GM10847 (cell line): Measurements from ENCODE around the gene SZT2.

Experiments
- POLR2A ChIP-seq: IDR thresholded peaks from 2 replicates; pipeline ENCODE4 v1.6.1; 2011; ENCODE audit not compliant: insufficient read length; ENCODE audit errors: extremely low read depth

Gene SZT2

DNA sequence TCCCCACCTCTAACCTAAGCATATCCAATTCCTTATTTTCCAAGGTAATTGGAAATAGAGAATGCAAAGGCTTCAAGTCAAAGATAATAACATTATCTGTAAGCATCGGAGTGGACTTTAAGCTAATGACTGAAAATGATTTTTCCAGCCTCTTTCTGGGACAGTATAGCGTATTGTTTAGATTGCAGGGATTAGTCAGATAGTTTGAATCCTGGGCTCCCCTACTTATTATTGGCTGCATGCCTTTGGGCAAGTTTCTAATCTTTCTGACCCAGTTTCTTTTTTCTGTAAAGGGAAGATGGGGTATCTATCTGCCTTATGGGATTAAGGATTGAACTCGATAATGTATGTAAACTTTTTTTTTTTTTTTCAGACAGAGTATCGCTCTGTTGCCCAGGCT lies 32.4 kb upstream of the SZT2 start:
- TF ChIP-seq POLR2A, result no peak

DNA sequence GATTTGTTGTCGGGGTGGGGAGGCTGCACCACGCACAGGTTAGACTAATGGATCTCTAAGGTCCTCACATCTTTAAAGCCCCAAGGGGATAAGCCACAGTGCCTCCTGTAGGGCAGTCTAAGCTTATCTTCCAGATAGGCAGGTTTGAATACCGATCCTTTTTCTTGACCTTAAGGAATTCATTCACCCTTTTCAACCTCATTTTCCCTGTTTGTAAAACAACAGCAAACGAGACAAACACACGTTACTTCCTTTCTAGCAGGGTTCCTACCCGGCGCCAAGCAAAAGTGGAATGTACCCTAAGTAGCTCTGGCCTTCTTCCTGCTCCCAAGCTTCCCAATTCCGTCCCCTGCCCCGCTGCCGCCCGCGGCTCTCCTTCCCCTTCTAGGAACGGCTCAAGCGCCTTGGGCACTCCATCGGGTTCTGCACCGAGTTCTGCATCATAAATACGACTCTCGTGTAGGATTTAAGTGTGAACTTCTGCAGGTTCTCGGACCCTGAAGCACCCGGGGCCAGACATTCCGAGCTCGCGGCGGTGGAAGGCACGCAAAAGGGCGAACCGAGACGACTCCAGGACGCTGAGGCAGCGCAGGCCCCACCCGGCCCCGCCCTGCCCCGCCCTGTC lies 31.5 kb upstream of the SZT2 start:
- peak; percentile 62 for TF ChIP-seq POLR2A

DNA sequence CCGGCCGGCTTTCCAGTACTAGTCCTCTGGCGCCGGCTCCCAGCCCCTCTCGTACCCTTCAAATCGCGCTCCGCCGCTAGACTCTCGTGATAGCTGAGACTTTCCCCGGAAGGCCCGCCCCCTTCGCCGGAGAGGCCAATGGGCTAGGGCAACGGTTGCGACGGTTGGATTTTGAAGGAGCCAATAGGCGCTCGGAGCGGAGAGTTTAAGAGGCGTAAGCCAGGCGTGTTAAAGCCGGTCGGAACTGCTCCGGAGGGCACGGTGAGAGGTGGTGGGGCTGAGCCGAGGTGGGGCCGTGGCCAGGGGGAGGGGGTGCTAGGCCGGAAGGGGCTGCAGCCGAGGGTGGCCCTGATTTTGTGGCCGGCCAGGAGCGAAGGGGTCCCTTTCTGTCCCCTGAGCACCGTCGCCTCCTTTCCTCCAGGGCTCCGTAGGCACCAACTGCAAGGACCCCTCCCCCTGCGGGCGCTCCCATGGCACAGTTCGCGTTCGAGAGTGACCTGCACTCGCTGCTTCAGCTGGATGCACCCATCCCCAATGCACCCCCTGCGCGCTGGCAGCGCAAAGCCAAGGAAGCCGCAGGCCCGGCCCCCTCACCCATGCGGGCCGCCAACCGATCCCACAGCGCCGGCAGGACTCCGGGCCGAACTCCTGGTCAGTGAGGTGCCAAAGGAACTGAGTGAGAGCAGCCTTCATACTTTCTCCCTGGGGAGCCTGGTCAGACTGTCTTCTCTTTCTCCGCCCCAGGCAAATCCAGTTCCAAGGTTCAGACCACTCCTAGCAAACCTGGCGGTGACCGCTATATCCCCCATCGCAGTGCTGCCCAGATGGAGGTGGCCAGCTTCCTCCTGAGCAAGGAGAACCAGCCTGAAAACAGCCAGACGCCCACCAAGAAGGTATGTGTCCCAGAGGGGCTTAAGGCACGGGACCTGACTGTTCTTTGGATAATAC lies 30.7 kb upstream of the SZT2 start, which contains the start of gene CDC20:
CDC20 (plus strand) TSS at position 236 of the 948 bp plus-strand sequence; CDS start at position 471, 235 bp downstream.
- peak; percentile 51 for TF ChIP-seq POLR2A

DNA sequence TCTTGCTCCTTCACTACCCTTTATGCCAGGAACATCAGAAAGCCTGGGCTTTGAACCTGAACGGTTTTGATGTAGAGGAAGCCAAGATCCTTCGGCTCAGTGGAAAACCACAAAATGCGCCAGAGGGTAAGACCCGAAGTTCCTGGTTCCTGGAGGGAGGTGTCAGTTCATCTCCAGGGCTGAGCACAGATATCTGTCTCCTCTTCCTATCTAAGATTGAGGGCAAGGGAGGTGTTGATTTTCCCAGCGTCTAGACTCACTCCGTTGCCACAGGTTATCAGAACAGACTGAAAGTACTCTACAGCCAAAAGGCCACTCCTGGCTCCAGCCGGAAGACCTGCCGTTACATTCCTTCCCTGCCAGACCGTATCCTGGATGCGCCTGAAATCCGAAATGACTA lies 30.0 kb upstream of the SZT2 start:
- TF ChIP-seq POLR2A, result no peak

DNA sequence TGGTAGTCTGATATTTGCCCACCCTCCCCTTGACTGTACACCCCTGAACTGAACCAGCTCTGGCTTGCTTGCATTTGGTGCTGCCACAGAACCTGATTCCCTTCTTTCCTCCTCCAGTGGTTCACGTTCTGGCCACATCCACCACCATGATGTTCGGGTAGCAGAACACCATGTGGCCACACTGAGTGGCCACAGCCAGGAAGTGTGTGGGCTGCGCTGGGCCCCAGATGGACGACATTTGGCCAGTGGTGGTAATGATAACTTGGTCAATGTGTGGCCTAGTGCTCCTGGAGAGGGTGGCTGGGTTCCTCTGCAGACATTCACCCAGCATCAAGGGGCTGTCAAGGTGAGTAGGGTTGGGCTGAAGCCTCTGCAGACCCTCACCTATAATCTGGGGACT lies 29.1 kb upstream of the SZT2 start:
- no peak for TF ChIP-seq POLR2A

DNA sequence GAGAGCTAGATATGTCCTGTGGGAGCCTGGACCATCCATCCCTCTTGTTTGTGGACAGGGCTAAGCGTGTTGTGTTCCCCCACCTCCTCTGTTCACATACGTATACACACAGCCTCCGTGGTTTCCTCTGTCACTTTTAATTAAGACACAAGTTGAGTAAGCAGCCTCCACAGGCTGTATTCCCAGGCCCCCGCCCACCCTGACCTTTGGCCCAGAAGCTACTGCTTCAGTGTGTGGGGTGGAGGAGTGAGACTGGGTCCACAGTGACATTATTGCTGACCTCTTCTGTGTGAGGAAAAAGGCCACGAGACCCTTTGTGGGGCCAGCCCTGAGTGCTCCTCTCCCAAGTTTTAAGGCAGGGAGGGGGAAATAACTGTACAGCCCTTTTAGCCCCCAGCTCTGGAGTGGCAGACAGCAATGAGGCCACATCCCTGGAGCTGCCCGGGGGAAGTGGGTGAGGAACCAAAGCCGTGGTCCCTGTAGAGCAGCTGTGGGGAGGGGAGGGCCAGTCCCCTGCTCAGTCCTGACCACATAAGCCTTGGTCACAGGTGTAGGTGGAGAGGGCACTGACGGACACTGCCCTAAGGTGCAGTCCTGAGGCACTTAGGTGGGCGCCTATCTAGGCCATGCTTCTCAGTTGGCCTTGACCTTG lies 26.3 kb upstream of the SZT2 start:
- no peak for TF ChIP-seq POLR2A

- no peak for TF ChIP-seq POLR2A
These were observed 25.7 kb upstream of the SZT2 start for GRCh38 chr1:43363935-43364525.

- no peak for TF ChIP-seq POLR2A
These were observed 24.0 kb upstream of the SZT2 start for GRCh38 chr1:43365678-43366077.

DNA sequence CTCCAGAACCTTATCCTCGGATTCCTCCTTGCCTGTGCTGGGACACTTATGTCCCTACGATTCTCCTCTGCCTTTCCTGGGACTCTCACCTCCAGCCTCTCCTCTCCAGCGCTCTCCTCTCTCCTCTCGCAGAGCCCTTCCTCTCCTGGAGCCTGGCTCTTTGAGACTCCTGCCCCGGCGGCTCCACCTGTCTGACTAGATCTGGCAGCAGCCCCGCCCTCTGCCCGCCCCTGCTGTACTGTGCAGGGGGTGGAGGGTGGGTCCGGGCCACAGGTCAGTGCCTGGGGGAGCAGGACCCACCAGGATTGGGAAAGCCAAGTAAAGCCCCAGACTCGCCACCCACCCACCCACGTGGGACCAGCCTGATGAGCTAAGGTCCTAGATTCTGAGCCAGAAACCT lies 23.5 kb upstream of the SZT2 start:
- TF ChIP-seq POLR2A, result no peak

- TF ChIP-seq POLR2A, result no peak
These were observed 23.1 kb upstream of the SZT2 start for GRCh38 chr1:43366601-43367025.

DNA sequence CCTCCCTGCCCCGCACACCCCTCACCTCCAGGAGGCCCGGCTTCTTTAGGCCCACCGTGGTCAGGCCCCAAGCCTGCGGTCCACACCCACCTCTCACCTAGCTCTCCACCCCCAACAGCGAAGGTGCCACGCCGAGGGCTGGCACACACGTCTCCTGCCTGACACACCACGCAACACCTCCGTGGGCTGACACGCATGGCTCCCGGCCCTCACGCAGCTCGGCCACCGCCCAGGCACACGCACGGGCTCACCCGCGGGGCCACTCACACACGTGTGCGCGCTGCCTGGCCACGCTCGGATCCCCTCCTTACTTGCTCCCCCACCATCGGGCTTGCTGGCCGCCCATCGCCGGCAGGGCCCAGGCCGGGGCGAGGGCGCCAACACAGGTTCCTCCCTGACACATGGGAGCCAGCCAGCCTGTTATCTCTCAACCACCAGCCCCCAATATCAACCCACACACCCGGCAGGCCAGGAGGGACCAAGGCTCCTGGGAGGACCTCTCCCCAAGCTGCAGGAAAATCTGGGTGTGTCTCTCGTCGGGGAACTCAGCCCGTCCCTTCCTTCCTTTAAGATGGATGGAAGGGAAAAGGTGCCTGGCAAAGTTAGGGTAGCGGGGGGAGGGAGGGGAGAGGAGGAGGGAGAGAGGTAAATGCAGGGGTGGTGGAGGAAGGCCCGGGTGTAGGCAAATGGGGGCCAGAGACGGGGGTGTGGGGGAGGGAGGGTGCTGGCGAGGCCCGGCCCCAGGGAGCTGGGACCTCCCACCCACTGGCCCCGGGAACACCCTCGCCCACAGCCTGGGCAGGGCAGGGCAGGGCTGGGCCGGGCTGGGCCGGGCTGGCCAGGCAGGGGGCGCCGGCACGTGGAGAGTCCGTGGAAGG lies 22.4 kb upstream of the SZT2 start:
- no peak for TF ChIP-seq POLR2A

DNA sequence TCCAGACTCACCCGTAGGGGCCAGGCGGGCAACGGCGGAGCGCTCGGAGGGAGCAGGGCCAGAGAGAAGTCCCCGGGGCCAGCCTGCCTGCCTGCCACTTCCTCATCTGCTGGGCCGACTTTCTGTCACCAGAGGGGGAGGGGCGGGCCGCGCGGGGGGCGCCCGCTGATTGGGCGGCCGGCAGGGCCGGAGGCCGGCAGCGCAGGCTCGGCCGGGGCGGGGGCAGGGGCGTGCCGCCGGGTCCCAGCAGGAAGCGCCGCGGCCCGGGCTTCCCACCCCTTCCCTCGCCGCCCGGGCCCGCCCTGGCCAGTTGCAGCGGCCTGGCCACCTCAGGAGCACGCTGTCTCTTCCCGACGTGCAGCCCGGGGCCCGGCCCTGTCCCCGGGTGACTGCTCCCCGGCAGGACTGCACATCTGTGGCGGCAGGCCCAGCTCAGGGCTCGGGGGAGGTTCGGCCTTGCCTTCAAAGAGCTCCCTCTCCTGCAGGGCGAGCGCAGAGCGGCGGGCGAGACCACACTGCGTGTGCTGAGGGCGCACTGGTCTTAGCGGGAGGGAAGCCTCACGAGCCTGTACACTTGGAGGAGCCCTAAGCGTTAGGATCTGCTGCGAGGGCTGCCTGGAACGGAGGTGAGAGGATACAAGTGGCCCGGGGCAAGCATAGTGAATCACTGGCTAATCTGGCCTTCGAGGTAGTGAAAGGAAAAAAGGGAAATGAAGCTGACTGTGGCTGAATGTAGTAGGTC lies 21.6 kb upstream of the SZT2 start, which contains the start of gene ELOVL1:
ELOVL1 (minus strand) TSS at position 108 of the 742 bp plus-strand sequence. CDS start 2,402 bp downstream, outside the sequence.
- TF ChIP-seq POLR2A, result peak; percentile 90

- no peak for TF ChIP-seq POLR2A
These were observed 21.1 kb upstream of the SZT2 start for GRCh38 chr1:43368646-43369020.

DNA sequence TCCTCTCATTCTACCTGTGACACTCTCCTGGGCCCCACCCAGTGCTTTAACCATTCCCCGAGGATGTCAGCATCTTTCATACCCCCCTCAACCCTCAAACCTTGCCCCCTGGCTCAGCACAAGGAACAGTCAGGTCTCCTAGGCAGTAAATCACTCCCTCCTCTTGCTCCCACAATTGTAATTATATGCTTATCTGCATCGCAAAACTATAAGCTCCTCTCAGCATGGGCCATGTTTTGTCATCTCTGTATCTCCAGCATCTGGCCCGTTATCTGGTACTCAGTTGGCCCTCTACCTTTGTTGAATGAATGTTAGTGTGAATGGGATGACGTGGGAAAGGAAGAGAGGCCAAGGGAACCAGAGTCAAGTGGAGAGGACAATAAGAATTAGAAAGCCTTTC lies 19.1 kb upstream of the SZT2 start:
- TF ChIP-seq POLR2A, result no peak

DNA sequence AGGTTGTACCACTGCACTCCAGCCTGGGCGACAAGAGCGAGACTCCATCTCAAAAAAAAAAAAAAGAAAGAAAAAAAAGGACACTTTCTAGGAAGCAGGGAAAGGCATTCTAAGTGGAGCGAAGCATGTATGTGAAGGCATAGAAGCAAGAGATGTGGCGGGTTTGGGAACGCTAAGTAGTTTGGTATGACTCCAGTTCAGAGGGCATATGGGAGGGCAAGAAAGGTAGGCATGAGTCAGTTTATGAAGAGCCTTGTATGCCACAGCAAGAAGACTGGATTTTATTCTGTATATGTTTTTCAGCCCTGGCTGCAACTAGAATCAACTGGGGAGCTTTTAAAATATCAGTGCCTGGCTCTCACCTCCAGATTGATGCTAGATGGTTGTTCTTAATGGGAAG lies 17.5 kb upstream of the SZT2 start:
- TF ChIP-seq POLR2A, result no peak
